Measurements from ENCODE around the gene RBM33. TPM values are rescaled to one million over a fixed set of nuclear protein-coding genes. Genes with fewer than 3 reads are reported as not detected.

Gene RBM33
- total and polyA plus RNA-seq, 2 of the 4 experiments (the other 2 are of a cell fraction), result 7.3 to 10.8 TPM

GRCh38 chr7:155683714-155684113, 39.3 kb downstream of the RBM33 start:
- H2AK5ac ChIP-seq (ENCODE audit: low read depth, low read length), result no peak overlapping the region
- in situ Hi-C loops (cut with MboI; ENCODE audit: low sequenced_read_pairs) (no loop called here), intact Hi-C loops (cut with micrococcal nuclease) (no loop called here), dilution Hi-C loops (cut with HindIII; ENCODE audit: low sequenced_read_pairs, unreplicated experiment) (no loop called here)
- H2AK9ac ChIP-seq (replicated peaks; ENCODE audit: low read depth, low read length, poor library complexity), result no peak overlapping the region
- no peak overlapping the region for H2BK20ac ChIP-seq (ENCODE audit: low read depth, low read length)
- no peak for TF ChIP-seq CTCF (conservative IDR thresholded peaks at IDR 0.05; ENCODE audit: low read depth, low read length)
- TF ChIP-seq MAZ (IDR thresholded peaks at IDR 0.05; ENCODE audit: borderline replicate concordance, low read depth, low read length), result no peak
- TF ChIP-seq FOS (IDR thresholded peaks at IDR 0.05; ENCODE audit: low read depth, low read length), result no peak
- TF ChIP-seq RFX5 (IDR thresholded peaks at IDR 0.05; ENCODE audit: low read depth, low read length), result no peak
- no peak for TF ChIP-seq CEBPB (IDR thresholded peaks at IDR 0.05; ENCODE audit: low read depth, low read length)
- H2BK120ac ChIP-seq (ENCODE audit: low read depth, low read length), result no peak overlapping the region
- POLR2A ChIA-PET (ENCODE audit: unreplicated experiment), result no interaction called here
- H4K20me1 ChIP-seq (ENCODE audit: insufficient read depth, low read length), result peaks cover 21% of the 10 kb centered on the region
- no TSS peak for BruUV-seq (replicated peaks)
- H3K14ac ChIP-seq (replicated peaks; ENCODE audit: low read depth, low read length), result no peak overlapping the region
- H3K36me3 ChIP-seq (ENCODE audit: control insufficient read depth, insufficient read depth, low read length), result peaks cover 25% of the 10 kb centered on the region
- H2AFZ ChIP-seq (replicated peaks; ENCODE audit: low read length, poor library complexity), result no peak overlapping the region
- no peak for DNase-seq
- H2BK15ac ChIP-seq (ENCODE audit: low read depth, low read length), result no peak overlapping the region
- H3K4me3 ChIP-seq (ENCODE audit: insufficient read depth, low read depth, low read length), result no peak overlapping the region
- H3K18ac ChIP-seq (ENCODE audit: low read depth, low read length), result no peak overlapping the region
- no peak overlapping the region for H3K27ac ChIP-seq (ENCODE audit: insufficient read depth, low read length)
- H3K27me3 ChIP-seq (ENCODE audit: control insufficient read depth, insufficient read depth, low read length), result no peaks in the 10 kb centered on the region
- H3K56ac ChIP-seq (ENCODE audit: extremely low read depth, insufficient read depth, low read length), result no peak overlapping the region
- H3K4ac ChIP-seq (ENCODE audit: low read depth, low read length), result no peak overlapping the region
- no peak overlapping the region for H3K23ac ChIP-seq (ENCODE audit: low read depth, low read length)
- no peak overlapping the region for H4K91ac ChIP-seq (ENCODE audit: insufficient read depth, low read depth, low read length)
- H4K8ac ChIP-seq (ENCODE audit: low read depth in 2 of 2, low read length in 2 of 2), result no peak overlapping the region
- no peaks in the 10 kb centered on the region for H3K9me3 ChIP-seq (ENCODE audit: control insufficient read depth, insufficient read depth, low read length)
- H2BK5ac ChIP-seq (ENCODE audit: low read depth, low read length, poor library complexity, severe bottlenecking), result no peak overlapping the region
- no peak overlapping the region for H3K4me2 ChIP-seq (ENCODE audit: low read depth, low read length)
- no CpG with 5 or more reads among the region's 4 CpGs for WGBS, 2 experiments (ENCODE audit: extremely low coverage in 2 of 2, insufficient read length in 1 of 2)
- peaks cover 4% of the 10 kb centered on the region; the same call in 1 of the 2 replicates for H3K9me1 ChIP-seq (ENCODE audit: insufficient read depth, low read length)
- H4K5ac ChIP-seq (ENCODE audit: low read depth, low read length), result no peak overlapping the region
- CTCF ChIA-PET, result no interaction called here
- H3K9ac ChIP-seq (ENCODE audit: low read depth, low read length), result no peak overlapping the region
- H3K4me1 ChIP-seq (ENCODE audit: control insufficient read depth, insufficient read depth, low read length), result peaks cover 3% of the 10 kb centered on the region; the same call in 1 of the 2 replicates
- H3K79me1 ChIP-seq (ENCODE audit: low read depth in 1 of 2, low read length in 2 of 2), result peaks cover 20 to 42% of the 10 kb centered on the region in 2 experiments
- no peak for ATAC-seq (ENCODE audit: low read depth)
